GM19328 (cell line): ENCODE data around the gene ZNF835.
"Not testable (repeated sequence)": the region's sequence is repeated elsewhere in the genome, so short reads cannot be mapped to it uniquely, and the experiment has no call there.

ENCODE experiments used
- ATAC-seq: cut with Tn5 transposase; IDR thresholded peaks from one replicate; pipeline ENCODE4 v1.9.1; 2021; ENCODE audit warnings: mild to moderate bottlenecking, moderate library complexity; ENCODE audit not compliant: unreplicated experiment

ZNF835 gene

DNA sequence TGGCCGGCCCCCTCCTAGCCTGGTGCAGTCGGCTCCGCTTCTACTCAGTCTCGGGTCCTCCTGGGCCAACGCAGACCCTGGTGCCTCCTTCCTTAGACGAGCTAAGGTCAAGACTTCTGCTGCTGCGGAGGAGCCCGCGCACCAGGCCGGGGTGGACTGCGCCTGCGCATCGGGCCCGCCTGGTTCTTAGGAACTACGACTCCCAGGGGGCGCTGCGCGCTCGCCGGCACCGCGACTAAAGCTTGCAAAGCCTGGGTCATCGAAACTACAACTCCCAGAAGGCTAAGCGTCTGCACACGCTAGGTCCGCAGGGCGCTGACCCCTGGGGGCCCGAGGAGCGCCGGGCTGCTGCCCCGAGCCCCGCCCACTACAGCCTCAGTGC is at the start of gene ZNF835:
Gene ZNF835, minus strand, starts transcription at position 145 of the 382 bp plus-strand sequence. CDS start 6,559 bp downstream, outside the sequence.
- no peak for ATAC-seq

DNA sequence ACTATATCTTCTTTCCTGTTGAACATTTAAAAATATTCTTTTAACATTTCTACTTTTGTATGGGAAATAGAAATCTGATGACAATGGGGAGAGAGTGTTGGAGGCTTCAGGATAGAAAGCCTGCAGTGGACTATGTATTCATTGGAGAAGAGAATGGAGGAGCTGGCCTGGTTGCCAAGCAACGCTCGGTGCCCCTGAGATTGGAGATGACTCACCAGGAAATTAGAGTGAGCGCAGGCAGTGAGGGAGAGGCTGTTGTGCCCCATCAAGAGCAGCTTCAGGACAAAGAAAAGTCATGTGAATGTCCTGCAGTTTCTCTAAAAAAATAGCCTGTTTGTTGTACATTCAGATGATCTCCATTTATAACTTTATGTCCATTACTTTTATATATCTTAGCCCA is 48.7 kb upstream of the ZNF835 start:
- ATAC-seq, result no peak

GRCh38 chr19:56718231-56718630 is 46.7 kb upstream of the ZNF835 start:
- ATAC-seq, result no peak

- ATAC-seq, result no peak
These were observed 41.2 kb upstream of the ZNF835 start for GRCh38 chr19:56712611-56713276.

GRCh38 chr19:56710437-56710836 is 38.9 kb upstream of the ZNF835 start:
- ATAC-seq, result no peak

DNA sequence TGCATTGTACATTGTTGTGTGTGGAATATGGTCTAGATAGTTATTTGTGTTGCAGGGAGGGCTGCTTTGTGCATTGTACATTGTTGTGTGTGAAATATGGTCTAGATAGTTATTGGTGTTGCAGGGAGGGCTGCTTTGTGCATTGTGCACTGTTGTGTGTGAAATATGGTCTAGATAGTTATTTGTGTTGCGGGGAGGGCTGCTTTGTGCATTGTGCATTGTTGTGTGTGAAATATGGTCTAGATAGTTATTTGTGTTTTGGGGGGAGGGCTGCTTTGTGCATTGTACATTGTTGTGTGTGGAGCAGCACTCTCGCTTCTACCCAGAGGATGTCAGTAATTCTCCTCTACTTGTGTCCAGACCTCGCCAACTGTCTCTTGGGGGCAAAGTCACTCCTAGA is 36.3 kb upstream of the ZNF835 start:
- no peak for ATAC-seq

DNA sequence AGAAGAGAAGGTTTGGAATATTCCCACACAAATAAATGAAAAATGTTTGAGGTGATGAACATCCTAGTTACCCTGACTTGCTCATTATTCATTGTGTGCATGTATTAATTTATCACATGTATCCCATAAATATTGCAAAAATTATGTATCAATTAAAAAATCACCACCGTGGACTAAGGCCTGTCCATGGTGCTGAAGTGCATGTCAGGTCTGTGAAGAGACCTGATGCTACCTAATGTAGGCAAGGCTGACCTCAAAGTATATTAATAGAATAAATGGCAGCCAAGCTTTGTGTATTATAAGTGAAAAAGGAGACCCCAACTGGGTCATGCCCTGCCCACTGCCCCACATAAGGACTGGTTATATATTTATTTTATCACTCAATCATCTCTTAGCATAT is 34.4 kb upstream of the ZNF835 start:
- ATAC-seq, result no peak

DNA sequence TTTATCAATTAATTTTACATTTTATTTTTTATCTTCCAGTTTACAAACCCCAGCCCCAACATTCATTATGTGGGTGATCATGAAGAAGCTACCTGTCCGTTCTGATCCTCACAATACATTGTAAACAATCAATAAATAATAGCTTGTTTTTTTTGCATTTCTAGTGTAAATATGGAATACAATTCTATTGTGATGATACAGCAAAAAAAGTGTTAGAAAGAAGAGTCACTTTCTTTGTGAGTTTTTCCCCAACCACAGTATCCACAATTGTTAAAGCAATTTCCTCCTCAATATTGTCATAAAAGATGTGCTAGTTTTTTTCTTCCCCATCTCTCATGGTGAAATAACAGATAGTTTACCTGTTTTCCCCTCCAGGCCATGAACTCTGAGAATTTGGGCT is 30.3 kb upstream of the ZNF835 start:
- ATAC-seq, result no peak

- ATAC-seq, result no peak
These were observed 28.0 kb upstream of the ZNF835 start for GRCh38 chr19:56699552-56699951.

GRCh38 chr19:56692206-56692895 is 20.8 kb upstream of the ZNF835 start:
- no peak for ATAC-seq

- no peak for ATAC-seq
These were observed 19.1 kb upstream of the ZNF835 start for GRCh38 chr19:56690670-56691069.

DNA sequence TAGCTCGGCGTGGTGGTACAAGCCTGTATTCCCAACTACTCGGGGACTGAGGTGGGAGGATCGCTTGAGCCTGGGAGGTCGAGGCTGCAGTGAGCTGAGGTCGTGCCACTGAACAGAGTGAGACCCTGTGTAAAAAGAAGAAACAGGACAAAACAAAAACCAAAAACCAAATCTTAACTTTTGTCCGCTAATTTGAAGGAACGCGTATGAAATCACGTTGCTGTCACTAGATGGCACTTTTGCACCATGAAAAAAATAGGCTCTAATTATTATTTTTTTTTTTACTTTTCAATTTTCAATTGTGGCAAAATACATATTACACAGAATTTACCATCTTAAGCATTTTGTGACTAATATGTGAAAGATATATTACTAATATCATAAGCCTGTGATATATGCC is 17.6 kb upstream of the ZNF835 start:
- no peak for ATAC-seq

- ATAC-seq, result no peak
These were observed 15.5 kb upstream of the ZNF835 start for GRCh38 chr19:56687031-56687430.

DNA sequence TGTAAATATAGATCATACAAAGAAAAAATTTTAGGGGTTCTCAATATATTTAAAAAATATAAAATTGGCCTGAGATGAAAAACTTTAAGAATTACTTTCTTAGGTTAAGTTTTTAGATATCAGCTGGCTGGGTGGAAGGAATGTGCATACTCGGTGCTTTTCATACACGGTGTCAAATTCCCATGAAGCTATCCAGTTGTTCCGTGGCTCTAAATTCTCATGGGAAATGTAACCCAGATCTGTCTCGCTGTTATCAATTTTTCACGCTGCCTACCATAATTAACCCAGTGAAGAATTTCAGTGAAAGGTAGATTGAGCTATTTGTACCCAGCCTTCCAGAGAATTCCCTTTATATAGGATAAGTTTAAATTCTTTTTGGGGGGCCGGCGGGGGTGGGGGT is 11.6 kb upstream of the ZNF835 start:
- no peak for ATAC-seq

GRCh38 chr19:56681702-56682101 is 10.1 kb upstream of the ZNF835 start:
- no peak for ATAC-seq

DNA sequence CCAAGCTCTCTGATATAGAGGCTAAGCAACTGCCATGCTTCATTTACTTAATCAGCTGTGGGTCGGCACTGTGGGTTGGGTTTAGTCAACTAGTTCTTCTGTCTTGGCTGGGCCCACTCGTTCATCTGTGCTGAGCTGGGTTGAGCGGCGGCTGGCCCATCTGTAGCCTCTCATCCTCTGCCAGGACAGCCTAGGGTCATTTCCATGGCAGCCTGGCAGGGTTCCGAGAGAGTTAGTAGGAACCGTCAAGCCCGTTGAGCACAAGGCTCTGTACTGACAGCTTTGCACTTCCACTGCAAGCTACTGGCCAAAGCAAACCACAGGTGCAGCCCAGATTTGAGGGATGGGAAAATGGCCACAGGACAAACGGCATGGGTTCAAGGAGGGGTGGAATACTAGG is 6.6 kb upstream of the ZNF835 start:
- no peak for ATAC-seq

DNA sequence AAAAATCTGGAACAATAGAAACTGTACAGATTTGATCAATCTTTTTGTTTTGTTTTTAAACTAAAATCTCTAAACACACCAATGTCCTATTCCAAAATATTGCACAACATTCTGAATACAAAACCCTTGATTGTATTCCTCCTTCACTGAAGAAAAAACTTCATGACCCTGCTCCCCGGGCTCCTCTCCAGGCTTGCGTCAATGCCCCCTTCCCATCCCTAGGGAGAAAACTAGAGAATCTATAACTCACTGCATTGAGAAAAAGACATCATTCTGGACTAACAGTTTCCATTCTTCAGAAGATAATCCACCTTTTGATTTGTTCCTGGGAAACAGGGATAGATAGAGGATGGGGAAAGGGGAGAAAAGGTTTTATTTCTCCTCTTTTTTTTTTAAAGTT is 1.1 kb upstream of the ZNF835 start:
- not testable (repeated sequence) for ATAC-seq

DNA sequence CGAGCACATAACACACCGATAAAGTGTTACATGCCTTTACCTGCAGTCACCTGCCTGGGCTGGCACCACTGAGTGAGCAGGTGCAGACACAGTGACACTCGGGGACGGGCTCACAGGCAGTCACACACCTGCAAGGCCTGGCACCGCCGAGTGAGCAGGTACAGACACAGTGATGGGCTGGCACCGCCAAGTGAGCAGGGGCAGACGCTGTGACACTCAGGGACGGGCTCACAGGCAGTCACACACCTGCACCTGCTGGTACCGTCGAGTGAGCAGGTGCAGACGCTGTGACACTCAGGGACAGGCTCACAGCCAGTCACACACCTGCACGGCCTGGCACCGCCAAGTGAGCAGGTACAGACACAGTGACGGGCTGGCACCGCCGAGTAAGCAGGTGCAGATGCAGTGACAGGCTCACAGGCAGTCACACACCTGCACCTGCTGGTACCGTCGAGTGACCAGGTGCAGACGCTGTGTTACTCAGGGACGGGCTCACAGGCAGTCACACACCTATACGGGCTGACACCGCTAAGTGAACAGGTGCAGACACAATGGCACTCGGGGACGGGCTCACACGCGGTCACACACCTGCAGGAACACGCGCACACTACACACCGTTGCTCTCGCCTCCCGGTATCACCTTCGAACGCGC is 470 bp downstream of the ZNF835 start:
- ATAC-seq, result no peak

DNA sequence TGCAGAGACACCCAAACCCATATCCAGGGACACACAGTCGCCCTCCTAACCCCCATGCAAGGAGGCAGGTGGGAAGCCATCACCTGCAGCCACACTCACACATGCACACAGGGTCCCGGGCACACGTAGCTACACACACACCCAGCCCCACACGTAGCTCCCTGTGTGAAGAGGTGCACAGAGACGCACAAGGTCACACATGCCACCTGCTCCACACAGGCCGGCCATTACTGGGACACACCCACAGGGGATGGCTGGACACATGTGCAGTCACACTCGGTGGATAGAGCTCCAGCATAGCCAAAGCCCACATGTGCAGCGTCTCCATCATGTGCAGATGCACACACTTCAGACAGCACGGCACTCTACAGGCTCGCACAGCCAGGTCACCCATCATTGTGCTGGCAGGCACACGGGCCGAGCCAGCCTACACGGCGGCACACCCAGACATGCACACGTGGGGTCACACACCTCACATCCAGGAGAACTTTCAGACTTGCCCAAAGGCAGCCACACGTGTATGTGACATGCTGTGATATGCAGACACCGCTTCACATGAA is 1.1 kb downstream of the ZNF835 start:
- no peak for ATAC-seq

DNA sequence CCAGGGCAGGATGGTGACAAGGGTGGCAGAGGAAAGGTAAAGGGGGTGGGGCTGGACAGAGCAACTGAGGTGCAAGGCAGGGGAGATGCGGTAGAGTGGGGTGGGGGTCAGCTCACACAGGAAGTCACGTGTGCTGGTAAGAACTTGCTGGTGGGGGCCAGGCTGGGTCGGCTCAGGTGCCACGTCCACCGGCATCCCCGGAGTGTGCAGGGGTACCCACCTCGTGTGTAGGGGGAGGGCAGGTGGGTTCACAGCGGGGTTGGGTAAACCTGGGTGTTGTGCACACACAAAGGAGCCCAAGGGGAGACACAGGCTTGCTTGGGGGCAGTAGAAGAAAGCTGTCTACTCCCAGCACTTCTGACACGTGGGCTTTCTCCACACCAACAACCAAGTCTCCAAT is 2.9 kb downstream of the ZNF835 start:
- ATAC-seq, result no peak

DNA sequence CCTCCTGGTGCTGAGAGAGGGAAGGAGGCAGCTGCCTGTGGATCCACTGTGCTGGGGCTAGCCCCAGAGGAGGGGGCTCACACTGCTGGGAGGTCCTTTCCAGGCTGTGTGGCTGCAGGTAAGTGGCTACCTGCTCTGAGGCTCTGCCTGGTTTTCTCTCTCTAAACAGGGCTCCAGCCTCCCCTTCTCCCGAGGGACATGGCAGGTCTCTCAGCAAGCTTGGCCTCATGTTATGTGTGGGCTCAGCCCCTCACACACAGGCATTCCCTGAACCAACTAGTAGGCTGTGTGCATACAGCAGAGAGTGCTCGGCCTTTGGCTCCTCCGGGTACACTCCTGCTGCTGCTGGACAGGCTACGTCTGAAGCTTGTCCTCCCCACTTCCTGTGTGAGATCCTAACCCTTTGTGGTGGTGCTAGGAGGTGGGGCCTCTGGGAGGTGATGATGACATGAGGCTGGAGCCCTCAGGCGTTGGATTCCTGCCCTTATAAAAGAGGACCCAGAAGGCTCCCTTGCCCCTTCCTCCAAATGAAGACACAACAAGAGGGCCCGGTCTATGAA is 4.2 kb downstream of the ZNF835 start:
- no peak for ATAC-seq

- no peak for ATAC-seq
These were observed 7.0 kb downstream of the ZNF835 start for GRCh38 chr19:56664511-56664910.
